Neural cell (in vitro differentiated cells): Measurements from ENCODE around the gene RAI14. TPM values are rescaled to one million over a fixed set of nuclear protein-coding genes. Genes with fewer than 3 reads are reported as not detected.

Source experiments
- H2AFZ ChIP-seq: fragments of 200-600, 300-800 bp; sonication (generic), shearing (Covaris generic); 2 replicates; pipeline ENCODE4 v1.6.0; 2014; ENCODE audit warnings: low read depth, mild to moderate bottlenecking, antibody characterized with exemption, low read length, moderate library complexity
- H3F3A ChIP-seq: fragments of 200-600 bp; shearing (Covaris generic); 2 replicates; pipeline ENCODE4 v1.6.1; 2016; ENCODE audit warnings: mild to moderate bottlenecking, moderate library complexity, mixed read lengths, antibody characterized with exemption, low read length; ENCODE audit not compliant: insufficient read depth, poor library complexity, severe bottlenecking
- H3K27ac ChIP-seq: fragments of 200-600, 300-800 bp; sonication (generic), shearing (Covaris generic); 2 replicates; pipeline ENCODE4 v1.5.1; 2014; ENCODE audit warnings: mild to moderate bottlenecking, low read length, moderate library complexity
- H3K27me3 ChIP-seq: fragments of 300-800, 200-600 bp; sonication (generic), shearing (Covaris generic); 2 replicates; pipeline ENCODE4 v1.6.0; 2014; ENCODE audit warnings: mild to moderate bottlenecking, low read depth, low read length, moderate library complexity; ENCODE audit not compliant: insufficient read depth
- H3K36me3 ChIP-seq: fragments of 300-800, 200-600 bp; sonication (generic), shearing (Covaris generic); 2 replicates; pipeline ENCODE4 v1.5.1; 2014; ENCODE audit warnings: mild to moderate bottlenecking, antibody characterized with exemption, low read length, moderate library complexity; ENCODE audit not compliant: insufficient read depth
- H3K4me2 ChIP-seq: fragments of 300-800, 200-600 bp; sonication (generic), shearing (Covaris generic); 2 replicates; pipeline ENCODE4 v1.6.0; 2014; ENCODE audit warnings: mild to moderate bottlenecking, low read length
- H3K4me3 ChIP-seq: fragments of 300-800, 200-600 bp; sonication (generic), shearing (Covaris generic); 2 replicates; pipeline ENCODE4 v1.5.1; 2014; ENCODE audit warnings: mild to moderate bottlenecking, low read length, moderate library complexity
- H3K79me2 ChIP-seq: fragments of 200-600 bp; shearing (Covaris generic); replicated peaks from 2 replicates; pipeline ENCODE4 v1.6.0; 2014; ENCODE audit warnings: mild to moderate bottlenecking, low read length, moderate library complexity; ENCODE audit not compliant: insufficient read depth
- H3K9ac ChIP-seq: fragments of 300-800, 200-600 bp; sonication (generic), shearing (Covaris generic); 2 replicates; pipeline ENCODE4 v1.6.1; 2016; ENCODE audit warnings: mild to moderate bottlenecking, low read length, mixed read lengths
- H3K9me2 ChIP-seq: fragments of 200-600 bp; shearing (Covaris generic); 2 replicates; pipeline ENCODE4 v1.6.1; 2016; ENCODE audit warnings: mild to moderate bottlenecking, low read length, mixed read lengths; ENCODE audit not compliant: insufficient read depth
- H3K9me3 ChIP-seq: fragments of 200-600, 300-800 bp; sonication (generic), shearing (Covaris generic); 2 replicates; pipeline ENCODE4 v1.6.1; 2016; ENCODE audit warnings: mild to moderate bottlenecking, mixed run types, low read length, moderate library complexity, mixed read lengths
- H4K20me1 ChIP-seq: fragments of 200-600 bp; shearing (Covaris generic); 2 replicates; pipeline ENCODE4 v1.6.1; 2016; ENCODE audit warnings: mild to moderate bottlenecking, mixed run types; ENCODE audit not compliant: insufficient read depth
- EP300 ChIP-seq: fragments of 450-650 bp; conservative IDR thresholded peaks from 2 replicates; pipeline ENCODE4 v1.6.1; 2014; ENCODE audit warnings: antibody characterized with exemption, mild to moderate bottlenecking, moderate library complexity; ENCODE audit not compliant: poor library complexity, severe bottlenecking
- EZH2 ChIP-seq: fragments of 200-600, 300-800 bp; shearing (Covaris generic), sonication (generic); IDR thresholded peaks from 2 replicates; pipeline ENCODE4 v1.6.1; 2014; ENCODE audit warnings: antibody characterized with exemption, low read length, borderline replicate concordance, mild to moderate bottlenecking; ENCODE audit not compliant: insufficient read depth, poor library complexity, severe bottlenecking
- MXI1 ChIP-seq: fragments of 450-650 bp; conservative IDR thresholded peaks from 2 replicates; pipeline ENCODE4 v1.6.1; 2014; ENCODE audit warnings: antibody characterized with exemption, mild to moderate bottlenecking; ENCODE audit not compliant: poor library complexity, severe bottlenecking
- POLR2AphosphoS5 ChIP-seq: IDR thresholded peaks from 2 replicates; pipeline ENCODE4 v1.6.1; 2012
- RAD21 ChIP-seq: fragments of 450-650 bp; conservative IDR thresholded peaks from 2 replicates; pipeline ENCODE4 v1.6.1; 2014; ENCODE audit warnings: antibody characterized with exemption, mild to moderate bottlenecking, moderate library complexity
- SMC3 ChIP-seq: fragments of 450-650 bp; conservative IDR thresholded peaks from 2 replicates; pipeline ENCODE4 v1.6.1; 2014; ENCODE audit warnings: antibody characterized with exemption, mild to moderate bottlenecking, moderate library complexity; ENCODE audit not compliant: poor library complexity
- TAF1 ChIP-seq: IDR thresholded peaks from 2 replicates; pipeline ENCODE4 v1.6.1; 2012; ENCODE audit warnings: low read depth
- polyA plus RNA-seq: library from polyadenylated mRNA; depleted of rRNA; stranded (reverse); fragments of >200 nt; gene quantifications from 2 replicates; pipeline ENCODE4 v1.2.3, GENCODE V29; 2014
- TF ChIP-seq, protein P1 (sequence below): fragments of 450-650 bp; IDR thresholded peaks from 2 replicates; pipeline ENCODE4 v1.5.1; 2014; ENCODE audit warnings: antibody characterized with exemption, mild to moderate bottlenecking, moderate library complexity; ENCODE audit not compliant: poor library complexity, severe bottlenecking
- TF ChIP-seq, protein P2 (sequence below): IDR thresholded peaks from 2 replicates; pipeline ENCODE4 v1.6.1; 2012; ENCODE audit warnings: borderline replicate concordance

The RAI14 gene
- polyA plus RNA-seq, 1 donor from 2014 or later = 7.8 TPM

DNA sequence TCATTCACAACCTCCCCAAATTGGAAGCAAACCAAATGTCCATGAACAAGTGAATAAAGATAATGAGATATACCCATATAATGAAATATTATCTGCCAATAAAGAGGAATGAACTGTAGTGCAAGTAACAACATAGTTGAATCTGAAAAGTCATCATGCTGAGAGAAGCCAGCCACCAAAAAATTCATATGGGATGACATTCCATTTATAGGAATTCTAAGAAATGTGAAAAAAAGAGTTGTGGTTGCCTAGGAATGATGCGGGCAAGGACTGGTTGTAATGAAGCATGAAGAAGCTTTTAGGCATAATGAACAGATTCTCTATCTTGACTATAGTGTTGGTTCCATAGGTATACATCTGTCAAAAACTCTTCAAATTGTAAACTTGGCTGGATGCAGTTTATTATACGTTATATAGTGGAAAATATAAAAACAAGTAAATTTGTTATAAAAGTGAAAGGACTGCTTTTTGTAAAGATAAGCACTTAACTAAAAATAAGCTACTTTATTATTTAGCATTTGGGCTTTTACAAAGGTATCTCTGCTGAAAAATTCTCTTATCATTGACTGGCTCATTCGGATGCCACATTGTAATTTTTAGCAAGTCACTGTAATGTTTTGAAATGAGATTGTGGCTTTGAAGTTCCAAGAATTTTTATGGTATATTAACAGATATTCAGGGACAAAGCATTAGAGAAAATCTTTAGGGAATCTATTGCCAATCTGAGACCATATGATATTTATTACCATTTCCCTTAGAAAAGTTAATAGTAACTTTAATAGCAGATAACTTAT, 161.6 kb downstream of the RAI14 start:
- no peaks in the 10 kb centered on the region for H3K9me3 ChIP-seq
- TF ChIP-seq SMC3 (no peak), RAD21 (no peak), EZH2 (no peak), MXI1 (no peak), EP300 (no peak)
- TF ChIP-seq, protein P1, sequence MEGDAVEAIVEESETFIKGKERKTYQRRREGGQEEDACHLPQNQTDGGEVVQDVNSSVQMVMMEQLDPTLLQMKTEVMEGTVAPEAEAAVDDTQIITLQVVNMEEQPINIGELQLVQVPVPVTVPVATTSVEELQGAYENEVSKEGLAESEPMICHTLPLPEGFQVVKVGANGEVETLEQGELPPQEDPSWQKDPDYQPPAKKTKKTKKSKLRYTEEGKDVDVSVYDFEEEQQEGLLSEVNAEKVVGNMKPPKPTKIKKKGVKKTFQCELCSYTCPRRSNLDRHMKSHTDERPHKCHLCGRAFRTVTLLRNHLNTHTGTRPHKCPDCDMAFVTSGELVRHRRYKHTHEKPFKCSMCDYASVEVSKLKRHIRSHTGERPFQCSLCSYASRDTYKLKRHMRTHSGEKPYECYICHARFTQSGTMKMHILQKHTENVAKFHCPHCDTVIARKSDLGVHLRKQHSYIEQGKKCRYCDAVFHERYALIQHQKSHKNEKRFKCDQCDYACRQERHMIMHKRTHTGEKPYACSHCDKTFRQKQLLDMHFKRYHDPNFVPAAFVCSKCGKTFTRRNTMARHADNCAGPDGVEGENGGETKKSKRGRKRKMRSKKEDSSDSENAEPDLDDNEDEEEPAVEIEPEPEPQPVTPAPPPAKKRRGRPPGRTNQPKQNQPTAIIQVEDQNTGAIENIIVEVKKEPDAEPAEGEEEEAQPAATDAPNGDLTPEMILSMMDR = no peak
- H4K20me1 ChIP-seq = no peaks in the 10 kb centered on the region
- H3K27ac ChIP-seq = no peak overlapping the region
- no peak overlapping the region for H2AFZ ChIP-seq
- H3K4me2 ChIP-seq = no peak overlapping the region
- H3K9ac ChIP-seq = no peak overlapping the region
- no peaks in the 10 kb centered on the region for H3F3A ChIP-seq
- no peaks in the 10 kb centered on the region for H3K27me3 ChIP-seq
- no peaks in the 10 kb centered on the region for H3K36me3 ChIP-seq
- no peak overlapping the region for H3K4me3 ChIP-seq
- no peaks in the 10 kb centered on the region for H3K9me2 ChIP-seq
- no peaks in the 10 kb centered on the region for H3K79me2 ChIP-seq

DNA sequence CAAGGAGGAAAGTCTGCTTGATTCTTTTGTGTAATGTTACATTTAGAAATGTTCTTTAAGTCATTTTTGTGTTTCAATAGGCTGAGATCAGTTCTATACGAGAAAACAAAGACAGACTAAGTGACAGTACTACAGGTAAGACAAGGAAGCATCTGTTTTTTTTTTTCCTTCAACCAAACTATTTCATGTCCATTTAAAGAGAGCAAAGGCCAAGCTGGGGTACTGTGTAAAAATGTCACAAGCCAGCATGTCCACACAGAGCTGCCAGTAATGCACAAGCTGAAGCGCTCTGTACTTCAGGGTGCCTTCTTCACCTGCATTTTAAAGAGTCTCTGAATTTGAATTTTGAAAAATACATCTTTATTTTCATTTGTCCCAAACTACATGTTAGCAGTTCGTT, 162.6 kb downstream of the RAI14 start:
- Histone ChIP-seq H3K36me3 (no peaks in the 10 kb centered on the region), H4K20me1 (no peaks in the 10 kb centered on the region), H3K9me3 (no peaks in the 10 kb centered on the region), H3F3A (no peaks in the 10 kb centered on the region), H3K9me2 (no peaks in the 10 kb centered on the region), H2AFZ (no peak overlapping the region), H3K4me2 (no peak overlapping the region), H3K27ac (no peak overlapping the region), H3K79me2 (no peaks in the 10 kb centered on the region), H3K27me3 (no peaks in the 10 kb centered on the region), H3K4me3 (no peak overlapping the region), H3K9ac (no peak overlapping the region)
- TF ChIP-seq SMC3 (no peak), EP300 (no peak), TAF1 (no peak), RAD21 (no peak), POLR2AphosphoS5 (no peak), MXI1 (no peak), EZH2 (no peak)
- TF ChIP-seq, protein P2, sequence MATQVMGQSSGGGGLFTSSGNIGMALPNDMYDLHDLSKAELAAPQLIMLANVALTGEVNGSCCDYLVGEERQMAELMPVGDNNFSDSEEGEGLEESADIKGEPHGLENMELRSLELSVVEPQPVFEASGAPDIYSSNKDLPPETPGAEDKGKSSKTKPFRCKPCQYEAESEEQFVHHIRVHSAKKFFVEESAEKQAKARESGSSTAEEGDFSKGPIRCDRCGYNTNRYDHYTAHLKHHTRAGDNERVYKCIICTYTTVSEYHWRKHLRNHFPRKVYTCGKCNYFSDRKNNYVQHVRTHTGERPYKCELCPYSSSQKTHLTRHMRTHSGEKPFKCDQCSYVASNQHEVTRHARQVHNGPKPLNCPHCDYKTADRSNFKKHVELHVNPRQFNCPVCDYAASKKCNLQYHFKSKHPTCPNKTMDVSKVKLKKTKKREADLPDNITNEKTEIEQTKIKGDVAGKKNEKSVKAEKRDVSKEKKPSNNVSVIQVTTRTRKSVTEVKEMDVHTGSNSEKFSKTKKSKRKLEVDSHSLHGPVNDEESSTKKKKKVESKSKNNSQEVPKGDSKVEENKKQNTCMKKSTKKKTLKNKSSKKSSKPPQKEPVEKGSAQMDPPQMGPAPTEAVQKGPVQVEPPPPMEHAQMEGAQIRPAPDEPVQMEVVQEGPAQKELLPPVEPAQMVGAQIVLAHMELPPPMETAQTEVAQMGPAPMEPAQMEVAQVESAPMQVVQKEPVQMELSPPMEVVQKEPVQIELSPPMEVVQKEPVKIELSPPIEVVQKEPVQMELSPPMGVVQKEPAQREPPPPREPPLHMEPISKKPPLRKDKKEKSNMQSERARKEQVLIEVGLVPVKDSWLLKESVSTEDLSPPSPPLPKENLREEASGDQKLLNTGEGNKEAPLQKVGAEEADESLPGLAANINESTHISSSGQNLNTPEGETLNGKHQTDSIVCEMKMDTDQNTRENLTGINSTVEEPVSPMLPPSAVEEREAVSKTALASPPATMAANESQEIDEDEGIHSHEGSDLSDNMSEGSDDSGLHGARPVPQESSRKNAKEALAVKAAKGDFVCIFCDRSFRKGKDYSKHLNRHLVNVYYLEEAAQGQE = no peak
- TF ChIP-seq, protein P1 = no peak
